HepG2 (cell line): ENCODE data around the gene TMCC1. TPM values are rescaled to one million over a fixed set of nuclear protein-coding genes. Genes with fewer than 3 reads are reported as not detected.

Experiments
- ATAC-seq: fragments of 200-7000 bp; cut with Tn5 transposase; 3 replicates; pipeline ENCODE4 v1.9.1; 2020; ENCODE audit warnings: mild to moderate bottlenecking, moderate library complexity
- BruUV-seq: library from RNA; stranded (reverse); fragments of 400-500 nt; replicated peaks from 2 replicates; lab custom pipeline; 2021; lab: Mats Ljungman, UMichigan
- CTCF ChIA-PET: fragments of 300-600 bp; formaldehyde crosslinking; extraction: SDS; loops from one replicate; lab custom pipeline; 2021; ENCODE audit warnings: low total read pairs, inconsistent platforms, low intra/inter-chr PET ratio; lab: Yijun Ruan, JAX
- POLR2A ChIA-PET: fragments of 350-600 bp; sonication (Branson Sonifier 250); formaldehyde crosslinking; loops from one replicate; lab custom pipeline; 2020; ENCODE audit warnings: antibody characterized with exemption, inconsistent platforms; lab: Yijun Ruan, JAX
- DNase-seq: peaks from one replicate; pipeline ENCODE4 v3.0.0-alpha.2; 2015; ENCODE audit warnings: low spot score
- FAIRE-seq: peaks from 3 replicates; lab custom pipeline; 2011; peaks lifted over from hg19 to GRCh38; lab: Jason Lieb, UNC
- H2AFZ ChIP-seq: one replicate; pipeline ENCODE4 v1.6.1; 2011; ENCODE audit warnings: low read length, inconsistent platforms
- H3K27ac ChIP-seq: fragments of 300-600 bp; 3 replicates; pipeline ENCODE4 v1.8.0; 2011; ENCODE audit warnings: mixed run types, mild to moderate bottlenecking, mixed read lengths, low read length, inconsistent platforms; ENCODE audit not compliant: insufficient read depth; ENCODE audit errors: extremely low read length
- H3K27me3 ChIP-seq, 2 experiments: fragments of 200-600 bp in 1 of 2; 2 replicates in 1 of 2; 3 replicates in 1 of 2; pipeline versions ENCODE4 v1.6.0 to v1.8.0; 2011; ENCODE audit warnings: low read length in 2 of 2, mild to moderate bottlenecking in 2 of 2, moderate library complexity in 2 of 2, inconsistent platforms in 1 of 2; ENCODE audit not compliant: insufficient read depth in 2 of 2, control insufficient read depth in 1 of 2
- H3K36me3 ChIP-seq, 2 experiments: fragments of 200-600 bp in 1 of 2; replicated peaks in 1 of 2; 2 replicates in 1 of 2; 3 replicates in 1 of 2; pipeline versions ENCODE4 v1.5.1 to v1.8.0; 2011; ENCODE audit warnings: low read length in 2 of 2, inconsistent platforms in 1 of 2; ENCODE audit not compliant: insufficient read depth in 2 of 2, control insufficient read depth in 1 of 2
- H3K4me1 ChIP-seq: 2 replicates; pipeline ENCODE4 v1.5.1; 2012; ENCODE audit warnings: low read length, inconsistent platforms; ENCODE audit not compliant: insufficient read depth
- H3K4me2 ChIP-seq: 2 replicates; pipeline ENCODE4 v1.6.0; 2011; ENCODE audit warnings: low read depth, low read length, inconsistent platforms
- H3K4me3 ChIP-seq, 3 experiments: fragments of 200-600 bp in 1 of 3; sonication (generic), shearing (Covaris generic) in 1 of 3; replicated peaks in 1 of 3; 2 replicates each; pipeline ENCODE4 v1.5.1; 2011 to 2016; ENCODE audit warnings: low read length in 3 of 3, inconsistent platforms in 2 of 3, low read depth in 2 of 3, mild to moderate bottlenecking in 2 of 3, control low read depth in 1 of 3, mixed read lengths in 1 of 3; ENCODE audit not compliant: insufficient read depth in 1 of 3
- H3K79me2 ChIP-seq: one replicate; pipeline ENCODE4 v1.6.1; 2011; ENCODE audit warnings: low read length, inconsistent platforms; ENCODE audit not compliant: insufficient read depth
- H3K9ac ChIP-seq: 2 replicates; pipeline ENCODE4 v1.6.0; 2011; ENCODE audit warnings: mild to moderate bottlenecking, low read depth, low read length, inconsistent platforms; ENCODE audit not compliant: insufficient read depth
- H3K9me3 ChIP-seq: 2 replicates; pipeline ENCODE4 v1.5.1; 2012; ENCODE audit warnings: mild to moderate bottlenecking, low read length
- H4K20me1 ChIP-seq: 2 replicates; pipeline ENCODE4 v1.6.0; 2011; ENCODE audit warnings: inconsistent platforms, mild to moderate bottlenecking, low read length, moderate library complexity; ENCODE audit not compliant: insufficient read depth
- CHD4 ChIP-seq: fragments of 200-600 bp; sonication (generic); IDR thresholded peaks from 2 replicates; pipeline ENCODE4 v1.7.0; 2017; ENCODE audit warnings: mild to moderate bottlenecking, low read length, borderline replicate concordance
- FIP1L1 ChIP-seq: fragments of 200-400 bp; formaldehyde crosslinking; IDR thresholded peaks from 2 replicates; pipeline ENCODE4 v1.6.1; 2018; ENCODE audit warnings: low read depth, mild to moderate bottlenecking, low read length, moderate library complexity, borderline replicate concordance; ENCODE audit not compliant: insufficient read depth
- FOSL1 ChIP-seq: sonication (generic); formaldehyde crosslinking; IDR thresholded peaks from 2 replicates; pipeline ENCODE4 v1.9.0; 2021; ENCODE audit warnings: missing genetic modification reagents, borderline replicate concordance
- HOMEZ ChIP-seq: IDR thresholded peaks from 2 replicates; pipeline ENCODE4 v1.6.1; 2016; ENCODE audit warnings: low read depth
- KAT7 ChIP-seq: IDR thresholded peaks from 2 replicates; pipeline ENCODE4 v1.6.1; 2018; ENCODE audit warnings: borderline replicate concordance, missing compliant biosample characterization
- RELA ChIP-seq: sonication (generic); formaldehyde crosslinking; IDR thresholded peaks from 2 replicates; pipeline ENCODE4 v1.4.0; 2020; ENCODE audit warnings: missing genetic modification reagents
- SIN3A ChIP-seq: IDR thresholded peaks from 2 replicates; pipeline ENCODE4 v1.6.1; 2011; ENCODE audit warnings: low read depth, mild to moderate bottlenecking, control low read depth, low read length, borderline replicate concordance
- SSRP1 ChIP-seq: IDR thresholded peaks from 2 replicates; pipeline ENCODE4 v1.6.1; 2016; ENCODE audit warnings: control low read depth
- STAT6 ChIP-seq: sonication (generic); formaldehyde crosslinking; IDR thresholded peaks from 2 replicates; pipeline ENCODE4 v1.4.0; 2020; ENCODE audit warnings: missing genetic modification reagents, mild to moderate bottlenecking, borderline replicate concordance
- TCF12 ChIP-seq, 2 experiments: fragments of 450-650 bp in 1 of 2; sonication (generic) in 1 of 2; formaldehyde crosslinking in 1 of 2; IDR thresholded peaks; 2 replicates each; pipeline versions ENCODE4 v1.6.1 to v1.8.0; 2017 to 2022; ENCODE audit warnings: antibody characterized with exemption in 1 of 2, mild to moderate bottlenecking in 1 of 2, missing genetic modification reagents in 1 of 2, moderate library complexity in 1 of 2
- TRAFD1 ChIP-seq: sonication (generic); formaldehyde crosslinking; IDR thresholded peaks from 2 replicates; pipeline ENCODE4 v1.5.1; 2020; ENCODE audit warnings: missing genetic modification reagents, mild to moderate bottlenecking, borderline replicate concordance
- ZBTB38 ChIP-seq: sonication (generic); formaldehyde crosslinking; IDR thresholded peaks from 2 replicates; pipeline ENCODE4 v1.5.1; 2020; ENCODE audit warnings: mild to moderate bottlenecking, missing genetic modification reagents
- ZFP37 ChIP-seq: sonication (generic); formaldehyde crosslinking; IDR thresholded peaks from 2 replicates; pipeline ENCODE4 v1.4.0; 2020; ENCODE audit warnings: missing genetic modification reagents, borderline replicate concordance
- WGBS: methylation state at CpG from one replicate; pipeline ENCODE4 v1.1.6; 2017; ENCODE audit warnings: low lambda C conversion rate; 5-methylcytosine and 5-hydroxymethylcytosine counted together
- in situ Hi-C: cut with HindIII; loops from 2 replicates; pipeline ENCODE4 v1.10.0; 2017; ENCODE audit warnings: low pct_unique_long_range_greater_than_20kb; ENCODE audit not compliant: extremely low pct_ligation_motif_present
- intact Hi-C: fragments of 100-400 bp; cut with micrococcal nuclease; formaldehyde crosslinking; loops from one replicate; pipeline ENCODE4 v1.10.0; 2022; ENCODE audit not compliant: unreplicated experiment
- polyA plus RNA-seq, 8 experiments: library from polyadenylated mRNA; depleted of rRNA in 3 of 8; stranded (reverse) in 7 of 8; unstranded in 1 of 8; fragments of >200 nt; fragmentation: Illumina TruSeq in 4 of 8; extraction: Trizol in 4 of 8; gene quantifications; 2 replicates each; pipeline versions ENCODE4 v1.2.1 to v1.2.3, GENCODE V29; 2011 to 2016; ENCODE audit warnings: low read depth in 4 of 8, missing spikeins in 1 of 8, mixed read lengths in 1 of 8; ENCODE audit not compliant: insufficient read depth in 1 of 8
- total RNA-seq, 5 experiments: library from RNA; depleted of rRNA; stranded (reverse); fragments of >200 nt; fragmentation: Illumina TruSeq; extraction: Trizol; gene quantifications; 2 replicates each; pipeline ENCODE4 v1.2.3, GENCODE V29; 2016; ENCODE audit warnings: low read depth in 1 of 5

Gene TMCC1
- total and polyA plus RNA-seq, 2 of the 13 experiments (the other 11 are each of a cell fraction or from before 2014, with no cell fraction given), result 12.1 to 264 TPM

- H3K79me2 ChIP-seq, result peaks cover 2% of the 10 kb centered on the region
- CTCF ChIA-PET, result no interaction called here
- H3K4me1 ChIP-seq, result no peaks in the 10 kb centered on the region
- no peak overlapping the region for H3K4me3 ChIP-seq
- no peak overlapping the region for H3K9ac ChIP-seq
- H2AFZ ChIP-seq, result no peak overlapping the region
- WGBS, result 92% methylated on average over 2 of the region's 2 CpGs
- H3K27ac ChIP-seq, result no peak overlapping the region
- DNase-seq (no peak), ATAC-seq (no peak), FAIRE-seq (no peak)
- BruUV-seq, result no TSS peak
- peaks cover 5 to 12% of the 10 kb centered on the region in 2 experiments for H3K36me3 ChIP-seq
- H3K4me2 ChIP-seq, result no peak overlapping the region
- no peaks in the 10 kb centered on the region for H4K20me1 ChIP-seq
- no peaks in the 10 kb centered on the region for H3K27me3 ChIP-seq
- TF ChIP-seq SIN3A (no peak), ZBTB38 (CRISPR knock-in tag) (no peak)
- H3K9me3 ChIP-seq, result no peaks in the 10 kb centered on the region
- POLR2A ChIA-PET, result no interaction called here
- in situ Hi-C loops, result no loop called here
- intact Hi-C loops, result no loop called here
Observed at GRCh38 chr3:129881261-129881660, 12.2 kb downstream of the TMCC1 start.

GRCh38 chr3:129878355-129878754 is 15.2 kb downstream of the TMCC1 start:
- intact Hi-C loops (no loop called here), in situ Hi-C loops (no loop called here)
- BruUV-seq, result no TSS peak
- DNase-seq (no peak), FAIRE-seq (no peak), ATAC-seq (no peak)
- Histone ChIP-seq H3K9me3 (no peaks in the 10 kb centered on the region), H3K79me2 (no peaks in the 10 kb centered on the region), H3K4me3 (no peak overlapping the region), H3K27me3 (no peaks in the 10 kb centered on the region), H3K9ac (no peak overlapping the region), H4K20me1 (no peaks in the 10 kb centered on the region), H3K4me2 (no peak overlapping the region), H2AFZ (no peak overlapping the region), H3K27ac (no peak overlapping the region), H3K4me1 (no peaks in the 10 kb centered on the region), H3K36me3 (peaks cover 5 to 24% of the 10 kb centered on the region in 2 experiments)
- ChIA-PET CTCF (no interaction called here), POLR2A (interaction anchor here (1.1 kb wide), 1 partner anchor 243 kb away, joined by 3 read pairs; no protein-coding TSS in a partner anchor)
- WGBS, result 92% methylated on average over 1 of the region's 1 CpG
- TF ChIP-seq ZFP37 (CRISPR knock-in tag) (no peak), HOMEZ (CRISPR knock-in tag) (no peak), CHD4 (no peak), KAT7 (no peak), STAT6 (CRISPR knock-in tag) (no peak), SSRP1 (CRISPR knock-in tag) (no peak), FOSL1 (CRISPR knock-in tag) (no peak), TCF12 (IDR thresholded peaks at IDR 0.05) (no peak), TCF12 (CRISPR knock-in tag; IDR thresholded peaks at IDR 0.05) (no peak), FIP1L1 (no peak), TRAFD1 (CRISPR knock-in tag) (no peak), RELA (CRISPR knock-in tag) (no peak)
